AG04450 (cell line): ENCODE data around the gene C2orf68. TPM values are rescaled to one million over a fixed set of nuclear protein-coding genes. Genes with fewer than 3 reads are reported as not detected.

Experiments used
- CTCF ChIA-PET: fragments of 300-600, 350-600 bp; formaldehyde crosslinking; extraction: SDS; loops from one replicate; lab custom pipeline; 2022; ENCODE audit warnings: antibody characterized with exemption, inconsistent platforms; lab: Charles Lee
- POLR2A ChIA-PET: fragments of 350-600 bp; formaldehyde crosslinking; extraction: SDS; loops from one replicate; lab custom pipeline; 2021; ENCODE audit warnings: antibody characterized with exemption, inconsistent platforms; lab: Yijun Ruan, JAX
- DNase-seq: peaks from one replicate; pipeline ENCODE4 v3.0.0-alpha.2; 2011; ENCODE audit warnings: low read depth, low spot score
- H3K27ac ChIP-seq: one replicate; pipeline ENCODE4 v1.5.1; 2012; ENCODE audit warnings: low read depth, low read length, control low read depth
- H3K27me3 ChIP-seq: one replicate; pipeline ENCODE4 v1.6.0; 2012; ENCODE audit warnings: low read length; ENCODE audit not compliant: control insufficient read depth, insufficient read depth
- H3K4me3 ChIP-seq: 2 replicates; pipeline ENCODE4 v1.5.1; 2011; ENCODE audit warnings: mild to moderate bottlenecking, low read depth, low read length, control low read depth
- H3K9me3 ChIP-seq: 2 replicates; pipeline ENCODE4 v1.5.1; 2012; ENCODE audit warnings: low read length; ENCODE audit not compliant: control insufficient read depth, insufficient read depth
- polyA plus RNA-seq: library from polyadenylated mRNA; depleted of rRNA; stranded (reverse); fragments of >200 nt; gene quantifications from 2 replicates; pipeline ENCODE4 v1.2.3, GENCODE V29; 2011
- TF ChIP-seq, protein P1 (sequence below): IDR thresholded peaks from 2 replicates; pipeline ENCODE4 v1.5.1; 2011; ENCODE audit warnings: low read depth, low read length, control low read depth, inconsistent platforms

Gene C2orf68
- polyA plus RNA-seq, 1 experiment = 17.8 TPM

DNA sequence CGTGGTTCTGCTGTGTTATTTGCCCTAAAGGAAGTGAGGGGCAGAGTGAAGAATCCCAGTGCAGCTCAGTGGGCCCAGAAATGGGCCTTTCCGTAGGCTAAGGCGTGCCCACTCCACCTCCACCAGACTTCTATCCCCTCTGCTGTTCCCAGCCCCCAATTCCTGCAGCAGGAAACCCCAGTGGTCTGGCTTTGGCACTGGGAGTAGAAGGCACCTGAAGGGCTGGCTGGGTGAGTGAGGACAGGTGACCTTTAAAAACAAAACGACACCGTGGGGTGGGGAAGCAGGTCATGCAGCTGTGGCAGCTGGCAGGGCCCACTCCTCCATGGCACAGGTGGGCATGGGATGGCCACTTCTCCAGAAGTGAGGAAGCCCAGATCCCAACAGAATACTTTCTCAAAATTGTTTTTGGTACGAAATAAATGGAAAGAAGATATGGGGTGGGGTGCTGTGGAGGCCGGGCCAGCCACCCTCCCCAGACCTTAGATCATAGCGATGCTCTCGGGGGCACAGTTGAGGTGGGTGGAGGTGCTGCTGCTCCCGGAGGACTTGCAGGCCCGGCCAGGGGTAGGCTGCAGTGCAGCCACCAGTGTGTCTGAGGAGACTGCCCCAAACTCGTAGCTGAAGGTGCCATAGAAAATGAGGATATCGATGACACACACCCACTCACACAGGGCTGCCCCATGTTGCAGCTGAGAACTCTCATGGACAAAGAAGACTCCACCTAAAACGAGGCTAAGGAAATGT, 13.1 kb downstream of the C2orf68 start:
- no peak overlapping the region for H3K4me3 ChIP-seq
- H3K27ac ChIP-seq = no peak overlapping the region
- TF ChIP-seq, protein P1, sequence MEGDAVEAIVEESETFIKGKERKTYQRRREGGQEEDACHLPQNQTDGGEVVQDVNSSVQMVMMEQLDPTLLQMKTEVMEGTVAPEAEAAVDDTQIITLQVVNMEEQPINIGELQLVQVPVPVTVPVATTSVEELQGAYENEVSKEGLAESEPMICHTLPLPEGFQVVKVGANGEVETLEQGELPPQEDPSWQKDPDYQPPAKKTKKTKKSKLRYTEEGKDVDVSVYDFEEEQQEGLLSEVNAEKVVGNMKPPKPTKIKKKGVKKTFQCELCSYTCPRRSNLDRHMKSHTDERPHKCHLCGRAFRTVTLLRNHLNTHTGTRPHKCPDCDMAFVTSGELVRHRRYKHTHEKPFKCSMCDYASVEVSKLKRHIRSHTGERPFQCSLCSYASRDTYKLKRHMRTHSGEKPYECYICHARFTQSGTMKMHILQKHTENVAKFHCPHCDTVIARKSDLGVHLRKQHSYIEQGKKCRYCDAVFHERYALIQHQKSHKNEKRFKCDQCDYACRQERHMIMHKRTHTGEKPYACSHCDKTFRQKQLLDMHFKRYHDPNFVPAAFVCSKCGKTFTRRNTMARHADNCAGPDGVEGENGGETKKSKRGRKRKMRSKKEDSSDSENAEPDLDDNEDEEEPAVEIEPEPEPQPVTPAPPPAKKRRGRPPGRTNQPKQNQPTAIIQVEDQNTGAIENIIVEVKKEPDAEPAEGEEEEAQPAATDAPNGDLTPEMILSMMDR = no peak
- no peaks in the 10 kb centered on the region for H3K27me3 ChIP-seq
- ChIA-PET CTCF (no interaction called here), POLR2A (no interaction called here)
- DNase-seq = no peak
- H3K9me3 ChIP-seq = no peaks in the 10 kb centered on the region; the same call in 1 of the 2 replicates

DNA sequence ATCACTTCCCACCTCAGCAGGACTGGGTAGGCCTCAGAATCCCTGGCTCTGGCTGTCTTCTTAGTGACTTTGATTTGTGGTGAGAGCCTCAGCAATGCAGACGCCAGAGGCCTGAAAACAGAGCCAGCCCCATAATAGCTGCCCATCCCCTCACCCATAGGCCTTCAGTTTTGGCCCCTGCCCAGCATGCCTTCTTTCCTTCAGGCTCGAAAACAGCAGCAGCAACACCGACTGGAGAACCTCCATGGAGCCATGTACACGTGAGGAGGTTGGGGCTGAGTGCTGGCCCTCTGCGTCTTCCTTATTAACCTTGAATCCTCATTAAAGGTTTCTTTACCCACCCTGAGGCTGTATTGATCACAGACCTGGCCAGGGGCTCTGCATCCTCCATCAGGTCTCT, 14.6 kb downstream of the C2orf68 start:
- H3K4me3 ChIP-seq = no peak overlapping the region

DNA sequence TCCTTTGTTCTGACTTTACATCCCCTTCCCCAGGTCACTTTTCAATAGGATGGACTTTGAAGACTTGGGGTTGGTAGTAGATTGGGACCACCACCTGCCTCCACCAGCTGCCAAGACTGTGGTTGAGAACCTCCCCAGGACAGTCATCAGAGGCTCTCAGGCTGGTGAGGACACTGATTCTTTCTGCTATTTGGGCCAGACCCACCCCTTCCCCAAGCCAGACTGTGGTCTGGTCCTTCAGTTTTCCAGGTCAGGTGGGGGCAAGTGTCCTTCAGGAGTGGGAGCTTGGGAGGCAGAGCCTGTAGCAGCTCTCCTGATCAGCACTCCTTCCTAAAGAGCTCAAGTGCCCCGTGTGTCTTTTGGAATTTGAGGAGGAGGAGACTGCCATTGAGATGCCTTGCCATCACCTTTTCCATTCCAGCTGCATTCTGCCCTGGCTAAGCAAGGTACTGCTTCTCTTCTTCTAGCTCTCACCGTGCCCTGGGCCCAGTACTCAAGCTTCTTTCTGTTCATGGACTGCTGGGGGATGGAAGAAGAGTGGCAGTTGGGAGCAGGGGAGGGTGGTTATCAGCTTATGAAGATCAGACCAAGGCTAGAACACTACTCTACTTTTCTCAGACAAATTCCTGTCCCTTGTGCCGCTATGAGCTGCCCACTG, 15.3 kb downstream of the C2orf68 start:
- TF ChIP-seq, protein P1 = no peak
- Histone ChIP-seq H3K4me3 (peak overlapping the region; percentile 99), H3K27ac (no peak overlapping the region), H3K27me3 (no peaks in the 10 kb centered on the region), H3K9me3 (no peaks in the 10 kb centered on the region; the same call in 1 of the 2 replicates)
- no peak for DNase-seq
- ChIA-PET CTCF (interaction anchor here (1.6 to 1.9 kb wide), 2 partner anchors 40 to 46 kb away, joined by 3 to 4 read pairs; no protein-coding TSS in a partner anchor), POLR2A (interaction anchor here (2.1 to 2.3 kb wide), 2 partner anchors 9 to 58 kb away, joined by 17 to 20 read pairs; partner anchors contain the start of gene MAT2A)

More for the DNA sequence above, 14.6 kb downstream of the C2orf68 start:
- DNase-seq = no peak
- Histone ChIP-seq H3K9me3 (no peaks in the 10 kb centered on the region; the same call in 1 of the 2 replicates), H3K27me3 (no peaks in the 10 kb centered on the region), H3K27ac (no peak overlapping the region)
- ChIA-PET POLR2A (interaction anchor here (0.6 kb wide), 1 partner anchor 48 kb away, joined by 4 read pairs; no protein-coding TSS in a partner anchor), CTCF (no interaction called here)
- TF ChIP-seq, protein P1 = no peak

DNA sequence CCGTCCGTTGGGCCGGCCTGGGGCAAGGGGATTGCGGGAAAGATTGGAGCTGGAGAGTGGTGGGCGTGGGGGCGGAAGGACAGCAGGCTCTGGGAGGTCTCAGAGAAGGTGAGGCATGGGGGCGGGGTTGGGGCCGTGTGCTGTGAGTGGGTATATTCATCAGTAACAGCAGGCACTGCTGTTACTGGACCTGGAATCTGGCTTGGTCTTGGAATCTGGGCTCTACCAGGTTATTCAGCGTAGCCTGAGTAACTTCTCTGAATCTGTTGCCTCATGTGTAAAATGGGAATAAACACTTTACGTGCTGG, 15.9 kb downstream of the C2orf68 start:
- Histone ChIP-seq H3K9me3 (no peaks in the 10 kb centered on the region; the same call in 1 of the 2 replicates), H3K27me3 (no peaks in the 10 kb centered on the region), H3K4me3 (peak overlapping the region; percentile 99), H3K27ac (peak overlapping the region; percentile 80)
- POLR2A ChIA-PET = interaction anchor here (0.5 to 2.3 kb wide), 7 partner anchors 9 to 241 kb away, joined by 3 to 20 read pairs (median 8); partner anchors contain the start of genes C2orf68, ELMOD3, MAT2A and RETSAT
- TF ChIP-seq, protein P1 = no peak
- DNase-seq = no peak
- CTCF ChIA-PET = interaction anchor here (1.6 to 1.9 kb wide), 2 partner anchors 41 to 46 kb away, joined by 3 to 4 read pairs; no protein-coding TSS in a partner anchor
